Endodermal cell (in vitro differentiated cells): Measurements from ENCODE around the gene CD300LG. TPM values are rescaled to one million over a fixed set of nuclear protein-coding genes. Genes with fewer than 3 reads are reported as not detected.

Experiments
- DNase-seq: peaks from one replicate; pipeline ENCODE4 v3.0.0-alpha.2; 2017
- H3K27ac ChIP-seq: 2 replicates; pipeline ENCODE4 v1.5.1; 2013; ENCODE audit warnings: mild to moderate bottlenecking, low read depth, low read length, moderate library complexity
- H3K27me3 ChIP-seq: 2 replicates; pipeline ENCODE4 v1.6.1; 2013; ENCODE audit warnings: mild to moderate bottlenecking, low read length, moderate library complexity; ENCODE audit not compliant: insufficient read depth, control insufficient read depth, poor library complexity, severe bottlenecking
- H3K36me3 ChIP-seq: 2 replicates; pipeline ENCODE4 v1.7.0; 2013; ENCODE audit warnings: mild to moderate bottlenecking, low read length, moderate library complexity; ENCODE audit not compliant: control insufficient read depth, insufficient read depth
- H3K4me1 ChIP-seq: one replicate; pipeline ENCODE4 v1.7.0; 2013; ENCODE audit warnings: low read length; ENCODE audit not compliant: control insufficient read depth, insufficient read depth
- H3K4me3 ChIP-seq: 2 replicates; pipeline ENCODE4 v1.5.1; 2013; ENCODE audit warnings: mild to moderate bottlenecking, low read length, moderate library complexity
- H3K9ac ChIP-seq: 2 replicates; pipeline ENCODE4 v1.6.1; 2013; ENCODE audit warnings: mild to moderate bottlenecking, low read length, moderate library complexity; ENCODE audit not compliant: poor library complexity, severe bottlenecking; ENCODE audit errors: extremely low read depth
- H3K9me3 ChIP-seq: 2 replicates; pipeline ENCODE4 v1.6.1; 2013; ENCODE audit warnings: mild to moderate bottlenecking, low read length, moderate library complexity; ENCODE audit not compliant: control insufficient read depth
- H3K27ac Mint-ChIP-seq: 2 replicates; pipeline ENCODE4 v1.8.0; 2020; ENCODE audit warnings: mixed read lengths
- H3K27me3 Mint-ChIP-seq: 2 replicates; pipeline ENCODE4 v1.8.0; 2021; ENCODE audit warnings: mild to moderate bottlenecking, mixed read lengths; ENCODE audit not compliant: insufficient read depth
- H3K36me3 Mint-ChIP-seq: 2 replicates; pipeline ENCODE4 v1.8.0; 2020; ENCODE audit warnings: low read depth, mixed read lengths
- H3K4me1 Mint-ChIP-seq: 2 replicates; pipeline ENCODE4 v1.8.0; 2020; ENCODE audit warnings: mixed read lengths
- H3K4me3 Mint-ChIP-seq: 2 replicates; pipeline ENCODE4 v1.8.0; 2020; ENCODE audit warnings: mild to moderate bottlenecking, moderate library complexity, mixed read lengths
- H3K9me3 Mint-ChIP-seq: 2 replicates; pipeline ENCODE4 v1.8.0; 2020; ENCODE audit warnings: mild to moderate bottlenecking, mixed read lengths
- WGBS, 2 experiments: methylation state at CpG; one replicate each; pipeline versions ENCODE4 v1.1.5 to v1.1.7; 2013; ENCODE audit warnings: missing lambda C conversion rate in 2 of 2, mixed read lengths in 1 of 2; ENCODE audit not compliant: insufficient coverage in 1 of 2, insufficient read length in 1 of 2; 5-methylcytosine and 5-hydroxymethylcytosine counted together
- total RNA-seq, 2 donors: library from RNA; stranded (reverse); fragmentation: NEBNext Ultra II Directional in 1 of 2; extraction: Animal tissue kit (Norgen Biotek cat#: 25700) in 1 of 2; gene quantifications; 2 replicates in 1 of 2; 3 replicates in 1 of 2; pipeline ENCODE4 v1.2.1, GENCODE V29; 2021
- TF ChIP-seq, protein P1 (sequence below): fragments of 200-600 bp; sonication (generic); conservative IDR thresholded peaks from 2 replicates; pipeline ENCODE4 v1.5.0; 2021; ENCODE audit warnings: antibody characterized with exemption, mild to moderate bottlenecking

Gene CD300LG
- total RNA-seq, 2 donors from 2014 or later, result not detected

DNA sequence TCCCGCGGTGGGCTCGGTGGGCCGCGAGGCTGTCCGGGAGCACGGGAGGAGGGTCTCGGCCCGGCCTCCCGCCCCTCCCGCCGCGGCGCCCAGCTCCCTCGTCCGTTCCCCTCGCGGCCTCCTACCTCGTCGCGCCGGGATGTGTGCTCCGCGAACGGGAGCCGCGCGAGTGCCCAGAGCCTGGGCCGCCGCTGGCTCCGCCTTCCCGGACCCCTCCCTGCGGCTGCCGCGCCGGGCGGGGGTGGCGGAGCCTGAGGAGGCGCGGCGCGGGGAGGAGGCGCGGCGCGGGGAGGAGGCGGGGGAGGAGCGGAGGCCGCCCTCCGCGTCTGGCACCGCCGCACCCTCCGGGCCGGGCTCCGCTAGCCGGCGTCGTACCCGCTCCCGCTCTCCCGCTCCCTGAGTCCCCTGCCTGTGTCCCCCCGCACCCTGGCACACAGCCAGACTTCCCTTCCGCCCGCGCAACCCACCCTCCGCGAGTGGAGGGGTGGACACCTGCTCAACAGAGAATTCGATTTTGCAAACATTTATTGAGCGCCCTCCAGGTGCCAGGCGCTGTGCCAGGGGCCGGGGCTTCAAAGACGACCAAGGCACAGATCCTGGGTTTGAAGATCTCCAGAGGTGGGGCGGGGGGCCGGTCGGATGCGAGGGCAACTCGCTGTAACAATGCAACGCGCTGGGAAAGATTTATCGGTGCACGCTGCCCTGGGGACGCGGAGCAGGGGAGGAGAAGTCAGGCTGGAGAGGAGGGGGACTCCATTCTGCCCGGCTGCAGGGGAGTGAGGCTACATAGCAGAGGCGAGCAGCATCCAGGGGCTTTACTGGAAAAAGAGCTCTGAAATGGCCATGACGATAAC, 13.8 kb upstream of the CD300LG start, which contains the start of gene MPP3:
Gene MPP3 (minus strand): TSS at position 171 of the 854 bp plus-strand sequence. CDS start 1,240 bp downstream, outside the sequence.
- Histone ChIP-seq H3K27me3 (peaks cover 16% of the 10 kb centered on the region), H3K4me3 (peak within 1 kb of the TSS; percentile 78), H3K4me1 (no peaks in the 10 kb centered on the region), H3K27ac (no peak within 1 kb of the TSS), H3K9me3 (peaks cover 8% of the 10 kb centered on the region), H3K36me3 (no peaks in the 10 kb centered on the region), H3K9ac (no peak within 1 kb of the TSS)
- 2 to 7% methylated on average over 16 to 84 of the region's 87 CpGs for WGBS, 2 experiments
- H3K4me3 Mint-ChIP-seq, result peak within 1 kb of the TSS; percentile 66
- peak; percentile 85 for DNase-seq
- peaks cover 24% of the 10 kb centered on the region for H3K4me1 Mint-ChIP-seq
- no peak within 1 kb of the TSS for H3K27ac Mint-ChIP-seq
- H3K36me3 Mint-ChIP-seq, result no peaks in the 10 kb centered on the region
- TF ChIP-seq, protein P1, sequence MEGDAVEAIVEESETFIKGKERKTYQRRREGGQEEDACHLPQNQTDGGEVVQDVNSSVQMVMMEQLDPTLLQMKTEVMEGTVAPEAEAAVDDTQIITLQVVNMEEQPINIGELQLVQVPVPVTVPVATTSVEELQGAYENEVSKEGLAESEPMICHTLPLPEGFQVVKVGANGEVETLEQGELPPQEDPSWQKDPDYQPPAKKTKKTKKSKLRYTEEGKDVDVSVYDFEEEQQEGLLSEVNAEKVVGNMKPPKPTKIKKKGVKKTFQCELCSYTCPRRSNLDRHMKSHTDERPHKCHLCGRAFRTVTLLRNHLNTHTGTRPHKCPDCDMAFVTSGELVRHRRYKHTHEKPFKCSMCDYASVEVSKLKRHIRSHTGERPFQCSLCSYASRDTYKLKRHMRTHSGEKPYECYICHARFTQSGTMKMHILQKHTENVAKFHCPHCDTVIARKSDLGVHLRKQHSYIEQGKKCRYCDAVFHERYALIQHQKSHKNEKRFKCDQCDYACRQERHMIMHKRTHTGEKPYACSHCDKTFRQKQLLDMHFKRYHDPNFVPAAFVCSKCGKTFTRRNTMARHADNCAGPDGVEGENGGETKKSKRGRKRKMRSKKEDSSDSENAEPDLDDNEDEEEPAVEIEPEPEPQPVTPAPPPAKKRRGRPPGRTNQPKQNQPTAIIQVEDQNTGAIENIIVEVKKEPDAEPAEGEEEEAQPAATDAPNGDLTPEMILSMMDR, result no peak
- H3K27me3 Mint-ChIP-seq, result peaks cover 42% of the 10 kb centered on the region
- H3K9me3 Mint-ChIP-seq, result peaks cover 15% of the 10 kb centered on the region

DNA sequence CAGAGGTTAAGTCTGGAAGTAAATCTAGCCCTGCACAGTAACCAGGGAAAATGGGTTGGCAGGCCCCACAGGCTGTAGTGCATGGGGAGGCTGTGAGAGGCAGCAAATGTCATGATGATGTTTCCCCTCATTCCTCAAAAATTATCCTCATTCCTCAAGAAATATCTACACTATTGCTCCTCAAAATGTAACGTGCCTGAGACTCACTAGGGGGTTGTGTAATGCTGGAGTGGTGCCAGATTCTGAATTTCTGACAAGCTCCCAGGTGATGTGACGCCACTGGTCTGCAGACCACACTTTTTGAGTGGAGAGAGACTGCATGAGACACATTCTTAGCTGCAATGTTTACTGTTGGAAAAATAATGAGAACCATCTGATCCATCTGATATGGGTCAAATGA, 12.9 kb upstream of the CD300LG start:
- H3K36me3 ChIP-seq, result no peaks in the 10 kb centered on the region
- H3K27ac Mint-ChIP-seq, result no peak overlapping the region
- peaks cover 24% of the 10 kb centered on the region for H3K4me1 Mint-ChIP-seq
- 90 to 100% methylated on average over 1 to 2 of the region's 2 CpGs for WGBS, 2 experiments
- TF ChIP-seq, protein P1, result no peak
- DNase-seq, result no peak
- H3K4me1 ChIP-seq, result no peaks in the 10 kb centered on the region
- peaks cover 15% of the 10 kb centered on the region for H3K9me3 Mint-ChIP-seq
- peak overlapping the region; percentile 66 for H3K4me3 Mint-ChIP-seq
- peaks cover 16% of the 10 kb centered on the region for H3K27me3 ChIP-seq
- peaks cover 42% of the 10 kb centered on the region for H3K27me3 Mint-ChIP-seq
- no peak overlapping the region for H3K9ac ChIP-seq
- H3K9me3 ChIP-seq, result peaks cover 8% of the 10 kb centered on the region
- H3K36me3 Mint-ChIP-seq, result no peaks in the 10 kb centered on the region
- no peak overlapping the region for H3K4me3 ChIP-seq
- H3K27ac ChIP-seq, result no peak overlapping the region

DNA sequence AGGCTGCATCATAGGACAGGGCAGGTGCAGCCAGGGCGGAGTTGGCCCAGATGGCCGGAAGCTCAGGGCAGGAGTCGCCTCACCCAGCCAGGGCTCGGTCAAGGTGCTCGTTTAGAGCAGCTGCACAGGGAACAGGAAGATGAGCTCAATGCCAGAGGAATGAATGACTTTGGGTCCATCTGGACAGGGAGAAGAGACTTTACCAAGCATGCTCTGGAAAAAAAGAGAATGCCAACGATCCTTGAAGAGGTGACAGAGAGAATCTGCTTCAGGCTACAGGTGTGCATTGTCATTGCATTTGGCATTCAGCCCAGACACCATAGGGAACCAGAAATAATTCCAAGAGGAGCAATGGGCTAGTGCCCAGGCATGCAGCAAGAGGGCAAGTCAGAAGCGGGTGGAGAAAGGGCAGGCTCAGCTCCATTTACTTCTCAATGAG, 7.3 kb upstream of the CD300LG start:
- Mint-ChIP-seq H3K27ac (no peak overlapping the region), H3K9me3 (peaks cover 3% of the 10 kb centered on the region), H3K27me3 (peaks cover 22% of the 10 kb centered on the region), H3K4me3 (no peak overlapping the region), H3K4me1 (no peaks in the 10 kb centered on the region), H3K36me3 (no peaks in the 10 kb centered on the region)
- no peak overlapping the region for H3K9ac ChIP-seq
- no peak for DNase-seq
- H3K4me3 ChIP-seq, result no peak overlapping the region
- H3K27ac ChIP-seq, result no peak overlapping the region
- TF ChIP-seq, protein P1, result no peak
- WGBS, 2 experiments, result 42 to 72% methylated on average over 2 to 7 of the region's 7 CpGs
- H3K36me3 ChIP-seq, result no peaks in the 10 kb centered on the region
- no peaks in the 10 kb centered on the region for H3K4me1 ChIP-seq
- H3K27me3 ChIP-seq, result peaks cover under 1% of the 10 kb centered on the region
- H3K9me3 ChIP-seq, result no peaks in the 10 kb centered on the region
